T-helper 2 cell treated with Interferon-gamma antibody and Interleukin-4, amounts not matched to agents 100 ng/mL and 5 ng/mL, for 36 hours (primary cell): Measurements from ENCODE around the gene AKR7A2. TPM values are rescaled to one million over a fixed set of nuclear protein-coding genes. Genes with fewer than 3 reads are reported as not detected.

ENCODE experiments used
- intact Hi-C: fragments of 100-400 bp; cut with micrococcal nuclease; formaldehyde crosslinking; loops from one replicate; pipeline ENCODE4 v1.15.1; 2023
- total RNA-seq: library from RNA; stranded (reverse); gene quantifications from 2 replicates; pipeline ENCODE4 v1.2.3, GENCODE V29; 2022

The AKR7A2 gene
- total RNA-seq = 34.1 and 34.6 TPM in 2 replicates

- intact Hi-C loops = loop anchor here (1.0 to 5.0 kb wide), 3 partner anchors 61 to 340 kb away; partner anchors contain the start of genes EMC1 and MRTO4
These were observed at the start of gene AKR7A2, which contains the start of gene SLC66A1 for GRCh38 chr1:19311931-19312781. AKR7A2 (minus strand) TSS chr1:19312144; CDS start chr1:19312124, 20 bp downstream. SLC66A1 (plus strand) TSS chr1:19312326; CDS start chr1:19317678, 5,352 bp downstream.

GRCh38 chr1:19360843-19361610 is 49.1 kb upstream of the AKR7A2 start:
- intact Hi-C loops = no loop called here

- intact Hi-C loops = no loop called here
These were observed 48.5 kb upstream of the AKR7A2 start for GRCh38 chr1:19360432-19360831.

GRCh38 chr1:19360016-19360415 is 48.1 kb upstream of the AKR7A2 start:
- intact Hi-C loops = no loop called here

GRCh38 chr1:19359357-19359756 is 47.4 kb upstream of the AKR7A2 start:
- intact Hi-C loops = no loop called here

GRCh38 chr1:19358710-19359109 is 46.8 kb upstream of the AKR7A2 start:
- intact Hi-C loops = no loop called here

- intact Hi-C loops = no loop called here
These were observed 45.5 kb upstream of the AKR7A2 start for GRCh38 chr1:19357299-19357986.

- intact Hi-C loops = no loop called here
These were observed 44.3 kb upstream of the AKR7A2 start for GRCh38 chr1:19356266-19356665.

- intact Hi-C loops = no loop called here
These were observed 42.6 kb upstream of the AKR7A2 start for GRCh38 chr1:19354531-19354981.

GRCh38 chr1:19353596-19353995 is 41.7 kb upstream of the AKR7A2 start:
- intact Hi-C loops = no loop called here

- intact Hi-C loops = no loop called here
These were observed 40.9 kb upstream of the AKR7A2 start for GRCh38 chr1:19352839-19353238.

GRCh38 chr1:19351873-19352272 is 39.9 kb upstream of the AKR7A2 start:
- intact Hi-C loops = no loop called here

- intact Hi-C loops = no loop called here
These were observed 38.6 kb upstream of the AKR7A2 start for GRCh38 chr1:19350566-19350965.

GRCh38 chr1:19349999-19350398 is 38.1 kb upstream of the AKR7A2 start:
- intact Hi-C loops = no loop called here

- intact Hi-C loops = no loop called here
These were observed 36.7 kb upstream of the AKR7A2 start for GRCh38 chr1:19348441-19349198.

GRCh38 chr1:19347533-19348172 is 35.7 kb upstream of the AKR7A2 start:
- intact Hi-C loops = no loop called here

- intact Hi-C loops = no loop called here
These were observed 34.1 kb upstream of the AKR7A2 start for GRCh38 chr1:19346026-19346425.

- intact Hi-C loops = loop anchor here (2.0 kb wide), 1 partner anchor 237 kb away; no protein-coding TSS in a partner anchor
These were observed 33.4 kb upstream of the AKR7A2 start for GRCh38 chr1:19345391-19345790.

GRCh38 chr1:19344831-19345230 is 32.9 kb upstream of the AKR7A2 start:
- intact Hi-C loops = loop anchor here (2.0 to 5.0 kb wide), 2 partner anchors 238 to 307 kb away; no protein-coding TSS in a partner anchor

GRCh38 chr1:19344372-19344810 is 32.4 kb upstream of the AKR7A2 start:
- intact Hi-C loops = loop anchor here (2.0 to 5.0 kb wide), 2 partner anchors 238 to 308 kb away; no protein-coding TSS in a partner anchor
